ENCODE results near the gene SUDS3. TPM values are rescaled to one million over a fixed set of nuclear protein-coding genes. Genes with fewer than 3 reads are reported as not detected.

The SUDS3 gene
- total RNA-seq, 1 donor from 2014 or later, result 28.5 TPM

GRCh38 chr12:118436002-118436730, 59.8 kb downstream of the SUDS3 start:
- Histone ChIP-seq H3K9me3 (no peaks in the 10 kb centered on the region), H3K4me1 (no peaks in the 10 kb centered on the region), H3K36me3 (no peaks in the 10 kb centered on the region), H3K27ac (no peak overlapping the region), H3K4me3 (no peak overlapping the region), H3K27me3 (ENCODE audit: low read depth) (no peaks in the 10 kb centered on the region)
- intact Hi-C loops (cut with DNase I), result no loop called here
- ATAC-seq, result no peak
- DNase-seq, result no peak
- TF ChIP-seq CTCF (IDR thresholded peaks at IDR 0.05), result no peak

GRCh38 chr12:118436986-118437385, 60.6 kb downstream of the SUDS3 start:
- no peaks in the 10 kb centered on the region for H3K36me3 ChIP-seq

GRCh38 chr12:118439068-118439467, 62.7 kb downstream of the SUDS3 start:
- no peaks in the 10 kb centered on the region for H3K36me3 ChIP-seq
- no peaks in the 10 kb centered on the region for H3K9me3 ChIP-seq
- no peaks in the 10 kb centered on the region for H3K27me3 ChIP-seq (ENCODE audit: low read depth)
- H3K4me3 ChIP-seq, result no peak overlapping the region
- intact Hi-C loops (cut with DNase I), result no loop called here
- no peak for ATAC-seq
- H3K4me1 ChIP-seq, result no peaks in the 10 kb centered on the region
- no peak for DNase-seq
- TF ChIP-seq CTCF (IDR thresholded peaks at IDR 0.05), result no peak
- H3K27ac ChIP-seq, result no peak overlapping the region

More at GRCh38 chr12:118436986-118437385, 60.6 kb downstream of the SUDS3 start:
- H3K27me3 ChIP-seq (ENCODE audit: low read depth), result no peaks in the 10 kb centered on the region
- TF ChIP-seq CTCF (IDR thresholded peaks at IDR 0.05), result no peak
- no peak for ATAC-seq
- DNase-seq, result no peak
- no peak overlapping the region for H3K27ac ChIP-seq
- no peaks in the 10 kb centered on the region for H3K9me3 ChIP-seq
- H3K4me1 ChIP-seq, result no peaks in the 10 kb centered on the region
- intact Hi-C loops (cut with DNase I), result no loop called here
- H3K4me3 ChIP-seq, result no peak overlapping the region

- Histone ChIP-seq H3K9me3 (no peaks in the 10 kb centered on the region), H3K27me3 (ENCODE audit: low read depth) (peaks cover 4% of the 10 kb centered on the region), H3K4me3 (no peak overlapping the region), H3K4me1 (no peaks in the 10 kb centered on the region), H3K27ac (no peak overlapping the region), H3K36me3 (no peaks in the 10 kb centered on the region)
- intact Hi-C loops (cut with DNase I), result no loop called here
- ATAC-seq (no peak), DNase-seq (no peak)
- TF ChIP-seq CTCF (IDR thresholded peaks at IDR 0.05), result no peak
Measured at GRCh38 chr12:118446247-118446646, 69.9 kb downstream of the SUDS3 start.

- Histone ChIP-seq H3K9me3 (no peaks in the 10 kb centered on the region), H3K36me3 (no peaks in the 10 kb centered on the region), H3K27me3 (ENCODE audit: low read depth) (peaks cover 4% of the 10 kb centered on the region), H3K4me1 (no peaks in the 10 kb centered on the region), H3K27ac (no peak overlapping the region), H3K4me3 (no peak overlapping the region)
- no peak for TF ChIP-seq CTCF (IDR thresholded peaks at IDR 0.05)
- DNase-seq (no peak), ATAC-seq (no peak)
- intact Hi-C loops (cut with DNase I), result no loop called here
Measured at GRCh38 chr12:118447181-118447580, 70.8 kb downstream of the SUDS3 start.
